Peyer's patch (tissue), 4 donors: ENCODE results near the gene AP2A2. TPM values are rescaled to one million over a fixed set of nuclear protein-coding genes. Genes with fewer than 3 reads are reported as not detected.

Source experiments
- DNase-seq, 3 donors: peaks; one replicate each; pipeline ENCODE4 v3.0.0-alpha.2; 2017 to 2019
- H3K27ac ChIP-seq, 4 donors: fragments of 200-600 bp; sonication (generic); one replicate each; pipeline ENCODE4 v1.5.1; 2016 to 2019
- H3K27me3 ChIP-seq, 2 donors: fragments of 200-600 bp; sonication (generic); one replicate each; pipeline ENCODE4 v1.5.1; 2019
- H3K36me3 ChIP-seq, 3 donors: fragments of 200-600 bp; sonication (generic); one replicate each; pipeline ENCODE4 v1.5.1; 2016 to 2019
- H3K4me1 ChIP-seq, 4 donors: fragments of 200-600 bp; sonication (generic); one replicate each; pipeline ENCODE4 v1.5.1; 2016 to 2019
- H3K4me3 ChIP-seq, 4 donors: fragments of 200-600 bp; sonication (generic); 1 replicate in 3 of 4; 2 replicates in 1 of 4; pipeline ENCODE4 v1.5.1; 2016 to 2019; ENCODE audit warnings: mild to moderate bottlenecking in 1 of 4
- H3K9me3 ChIP-seq, 4 donors: fragments of 200-600 bp; sonication (generic); one replicate each; pipeline ENCODE4 v1.5.1; 2016 to 2019; ENCODE audit warnings: mild to moderate bottlenecking in 1 of 4
- POLR2A ChIP-seq, 2 donors: fragments of 450-650 bp; IDR thresholded peaks; one replicate each; pipeline ENCODE4 v1.5.1; 2017; ENCODE audit warnings: antibody characterized with exemption in 2 of 2, mild to moderate bottlenecking in 2 of 2, moderate library complexity in 2 of 2
- total RNA-seq, 4 donors: library from RNA; depleted of rRNA; stranded (reverse); fragments of >200 nt; gene quantifications; one replicate each; pipeline ENCODE4 v1.1.0, GENCODE V29; 2016
- TF ChIP-seq, protein P1 (sequence below), 6 experiments: fragments of 450-650 bp in 4 of 6; fragments of 200-600 bp in 2 of 6; sonication (generic) in 1 of 6; IDR thresholded peaks; one replicate each; pipeline ENCODE4 v1.5.1; 2017 to 2019; ENCODE audit warnings: antibody characterized with exemption in 6 of 6, mild to moderate bottlenecking in 3 of 6, moderate library complexity in 1 of 6

AP2A2 gene
- total RNA-seq, 4 donors from 2014 or later = 103 to 383 (median 136) TPM

DNA sequence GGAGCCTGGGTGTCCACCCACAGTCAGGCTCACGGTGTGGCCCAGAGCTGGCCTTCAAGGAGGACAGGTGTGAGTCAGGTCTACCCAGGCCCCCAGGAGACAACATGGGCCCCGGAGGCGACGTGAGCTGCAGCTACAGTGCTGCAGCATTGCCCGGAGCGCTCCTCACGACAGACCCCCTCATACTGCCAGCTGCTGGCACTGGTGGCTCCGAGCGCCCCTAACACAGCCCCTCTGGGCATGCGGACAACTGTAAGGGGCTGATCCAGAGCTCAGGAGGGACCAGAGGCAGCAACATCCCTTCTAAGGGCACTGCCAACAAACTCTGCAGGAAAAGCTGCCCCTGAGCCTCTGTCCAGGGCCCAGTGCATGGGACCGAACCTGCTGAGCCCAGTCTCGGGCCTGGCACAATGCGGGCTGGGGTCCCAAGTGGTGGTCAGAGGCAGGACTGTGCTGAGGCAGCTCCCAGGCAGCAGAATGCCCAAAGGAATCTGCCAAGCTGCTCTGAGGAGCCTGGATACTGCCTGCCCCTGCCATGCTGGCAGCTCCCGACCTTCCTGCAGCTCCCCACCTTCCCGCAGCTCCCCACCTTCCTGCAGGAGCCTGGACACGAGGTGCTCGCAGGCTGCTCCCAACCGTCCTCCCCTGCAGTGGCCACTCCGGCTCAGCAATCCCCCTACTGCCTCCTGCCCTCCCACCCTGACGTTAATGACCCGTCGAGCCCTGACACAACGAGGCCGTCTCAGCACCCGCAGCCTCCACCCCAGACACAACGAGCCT, 30.1 kb upstream of the AP2A2 start:
- Histone ChIP-seq H3K36me3 (peaks cover 0 to 21% (median 0%) of the 10 kb centered on the region in 3 donors), H3K27me3 (no peaks in the 10 kb centered on the region), H3K4me3 (no peak overlapping the region), H3K9me3 (no peaks in the 10 kb centered on the region), H3K4me1 (no peaks in the 10 kb centered on the region), H3K27ac (no peak overlapping the region)
- no peak for DNase-seq
- no peak for TF ChIP-seq POLR2A (IDR thresholded peaks at IDR 0.05)
- TF ChIP-seq, protein P1, sequence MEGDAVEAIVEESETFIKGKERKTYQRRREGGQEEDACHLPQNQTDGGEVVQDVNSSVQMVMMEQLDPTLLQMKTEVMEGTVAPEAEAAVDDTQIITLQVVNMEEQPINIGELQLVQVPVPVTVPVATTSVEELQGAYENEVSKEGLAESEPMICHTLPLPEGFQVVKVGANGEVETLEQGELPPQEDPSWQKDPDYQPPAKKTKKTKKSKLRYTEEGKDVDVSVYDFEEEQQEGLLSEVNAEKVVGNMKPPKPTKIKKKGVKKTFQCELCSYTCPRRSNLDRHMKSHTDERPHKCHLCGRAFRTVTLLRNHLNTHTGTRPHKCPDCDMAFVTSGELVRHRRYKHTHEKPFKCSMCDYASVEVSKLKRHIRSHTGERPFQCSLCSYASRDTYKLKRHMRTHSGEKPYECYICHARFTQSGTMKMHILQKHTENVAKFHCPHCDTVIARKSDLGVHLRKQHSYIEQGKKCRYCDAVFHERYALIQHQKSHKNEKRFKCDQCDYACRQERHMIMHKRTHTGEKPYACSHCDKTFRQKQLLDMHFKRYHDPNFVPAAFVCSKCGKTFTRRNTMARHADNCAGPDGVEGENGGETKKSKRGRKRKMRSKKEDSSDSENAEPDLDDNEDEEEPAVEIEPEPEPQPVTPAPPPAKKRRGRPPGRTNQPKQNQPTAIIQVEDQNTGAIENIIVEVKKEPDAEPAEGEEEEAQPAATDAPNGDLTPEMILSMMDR (IDR thresholded peaks at IDR 0.05) = no peak

DNA sequence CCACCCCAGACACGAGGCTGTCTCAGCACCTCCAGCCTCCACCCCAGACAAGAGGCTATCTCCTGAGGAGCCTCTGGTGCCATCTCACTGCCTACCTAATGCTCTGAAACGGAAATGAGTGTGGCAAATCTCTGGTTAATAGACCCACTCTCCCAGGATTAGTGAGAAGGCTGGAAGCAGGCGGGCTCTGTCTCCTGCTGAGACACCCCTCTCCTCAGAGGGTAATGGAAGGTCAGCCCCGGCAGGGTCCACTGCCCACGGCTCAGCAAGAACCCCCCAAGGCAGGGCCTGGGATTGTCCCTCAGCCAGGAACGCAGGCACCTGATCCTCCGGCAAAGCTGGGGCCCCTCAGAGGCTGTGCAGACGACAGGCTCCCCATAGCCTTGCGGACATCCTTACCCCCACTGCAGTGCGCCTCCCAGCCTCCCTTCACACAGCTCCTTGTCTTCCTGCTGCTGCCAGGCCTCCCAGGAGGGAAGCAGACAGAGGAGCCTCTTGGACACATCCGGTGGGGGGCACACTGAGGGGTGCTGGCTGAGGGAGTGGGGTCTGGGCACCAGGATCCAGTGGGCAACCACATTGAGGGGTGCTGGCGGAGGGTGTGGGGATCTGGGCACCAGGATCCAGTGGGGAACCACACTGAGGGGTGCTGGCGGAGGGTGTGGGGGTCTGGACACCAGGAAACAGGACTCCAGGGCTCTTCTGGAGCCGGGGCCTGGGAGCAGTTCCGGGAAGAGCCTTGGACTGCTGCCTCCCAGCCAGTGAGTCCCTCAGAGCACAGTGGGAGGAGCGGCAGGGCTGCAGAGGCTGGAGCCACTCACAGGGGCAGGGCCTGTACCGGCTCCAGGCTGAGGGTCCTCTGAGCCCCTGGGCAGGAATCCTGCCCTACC, 28.2 kb upstream of the AP2A2 start:
- H3K27ac ChIP-seq = no peak overlapping the region
- peaks cover 0 to 41% (median 0%) of the 10 kb centered on the region in 3 donors for H3K36me3 ChIP-seq
- H3K4me3 ChIP-seq = no peak overlapping the region
- no peaks in the 10 kb centered on the region for H3K4me1 ChIP-seq
- TF ChIP-seq, protein P1 (IDR thresholded peaks at IDR 0.05) = no peak
- TF ChIP-seq POLR2A (IDR thresholded peaks at IDR 0.05) = no peak
- DNase-seq = no peak
- no peaks in the 10 kb centered on the region for H3K9me3 ChIP-seq
- no peaks in the 10 kb centered on the region for H3K27me3 ChIP-seq

DNA sequence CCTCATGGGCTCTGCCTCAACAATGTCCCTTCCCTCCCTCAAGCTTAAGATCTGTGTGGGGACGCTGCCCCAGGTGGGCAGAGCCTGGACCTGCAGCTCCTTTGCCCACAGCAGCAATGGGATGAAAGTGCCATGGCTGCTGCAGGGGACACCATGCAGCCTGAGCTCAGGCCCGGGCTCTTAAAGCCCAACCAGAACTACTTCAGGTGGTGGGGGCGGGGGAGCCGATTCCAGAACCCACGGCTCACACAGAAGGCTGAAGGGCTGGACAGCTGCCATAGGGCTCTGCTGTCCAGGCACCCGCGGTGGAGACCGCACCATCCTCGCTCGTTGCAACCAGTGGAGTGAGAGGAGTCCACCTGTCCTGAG, 27.5 kb upstream of the AP2A2 start:
- no peaks in the 10 kb centered on the region for H3K27me3 ChIP-seq
- no peak overlapping the region for H3K4me3 ChIP-seq
- no peaks in the 10 kb centered on the region for H3K9me3 ChIP-seq
- TF ChIP-seq, protein P1 (IDR thresholded peaks at IDR 0.05) = peak in 2 of 6 experiments; percentile 7 to 17
- no peak for TF ChIP-seq POLR2A (IDR thresholded peaks at IDR 0.05)
- H3K27ac ChIP-seq = no peak overlapping the region
- H3K4me1 ChIP-seq = no peaks in the 10 kb centered on the region
- peaks cover 0 to 47% (median 0%) of the 10 kb centered on the region in 3 donors for H3K36me3 ChIP-seq
- no peak for DNase-seq

DNA sequence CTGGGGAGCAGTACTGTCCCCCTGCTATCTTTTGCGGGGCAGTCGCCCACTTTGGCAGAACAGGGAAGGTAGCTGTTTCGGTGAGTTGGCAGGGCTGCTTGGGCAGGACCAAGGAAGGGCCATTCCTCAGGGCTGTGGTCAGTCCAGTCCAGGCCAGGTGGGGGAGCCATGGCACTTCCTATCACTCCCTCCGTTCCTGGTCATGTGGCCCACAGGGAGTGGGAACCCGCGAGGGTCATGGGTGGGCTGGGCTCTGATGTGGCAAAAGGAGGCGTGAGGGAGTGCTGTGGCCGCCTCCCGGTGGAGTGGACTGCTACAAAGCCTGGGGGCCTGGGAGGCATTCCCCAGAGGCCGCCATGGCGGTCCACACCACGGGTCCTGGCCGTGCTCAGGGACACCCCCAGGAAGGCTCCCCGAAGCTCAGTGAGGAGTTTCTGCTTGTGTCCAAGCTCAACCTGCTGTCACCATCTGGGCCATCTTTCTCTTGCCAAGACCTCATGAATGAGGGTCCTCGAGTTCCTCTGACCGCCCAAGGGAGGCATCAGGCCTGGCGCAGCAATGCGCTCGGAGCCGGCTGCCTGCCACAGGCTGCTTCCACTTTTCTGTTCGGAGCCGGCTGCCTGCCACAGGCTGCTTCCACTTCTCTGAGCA, 27.0 kb upstream of the AP2A2 start:
- DNase-seq = no peak

DNA sequence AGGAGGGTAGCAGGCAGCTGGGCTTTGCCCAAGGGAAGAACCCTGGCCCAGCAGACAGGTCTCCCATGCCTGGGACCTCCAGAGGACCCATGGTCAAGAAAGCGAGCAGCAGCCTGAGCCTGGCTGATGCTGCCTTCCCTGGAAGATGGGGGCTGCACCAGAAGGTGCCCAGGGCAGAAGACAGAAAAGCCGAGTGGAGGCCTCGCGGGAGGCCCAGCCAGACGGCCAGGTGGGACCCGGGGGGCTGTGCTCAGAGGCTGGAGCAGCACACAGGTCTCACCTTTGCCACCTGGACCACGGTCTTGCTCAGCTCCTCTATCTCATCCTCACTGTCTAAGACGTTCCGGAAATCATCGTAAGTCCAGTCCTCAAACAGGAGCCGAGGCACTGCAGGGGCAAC, 25.9 kb upstream of the AP2A2 start:
- Histone ChIP-seq H3K27me3 (no peaks in the 10 kb centered on the region), H3K27ac (no peak overlapping the region), H3K9me3 (no peaks in the 10 kb centered on the region), H3K36me3 (peaks cover 0 to 63% (median 0%) of the 10 kb centered on the region in 3 donors), H3K4me3 (no peak overlapping the region), H3K4me1 (no peaks in the 10 kb centered on the region)
- no peak for DNase-seq
- TF ChIP-seq, protein P1 (IDR thresholded peaks at IDR 0.05) = no peak
- no peak for TF ChIP-seq POLR2A (IDR thresholded peaks at IDR 0.05)

More for the DNA sequence above, 27.0 kb upstream of the AP2A2 start:
- H3K27me3 ChIP-seq = no peaks in the 10 kb centered on the region
- peaks cover 0 to 53% (median 0%) of the 10 kb centered on the region in 3 donors for H3K36me3 ChIP-seq
- no peaks in the 10 kb centered on the region for H3K9me3 ChIP-seq
- H3K4me3 ChIP-seq = no peak overlapping the region
- TF ChIP-seq, protein P1 (IDR thresholded peaks at IDR 0.05) = no peak
- no peak for TF ChIP-seq POLR2A (IDR thresholded peaks at IDR 0.05)
- no peaks in the 10 kb centered on the region for H3K4me1 ChIP-seq
- no peak overlapping the region for H3K27ac ChIP-seq
